ENCODE results near the gene MAFG. TPM values are rescaled to one million over a fixed set of nuclear protein-coding genes. Genes with fewer than 3 reads are reported as not detected.
"Not testable (repeated sequence)": the region's sequence is repeated elsewhere in the genome, so short reads cannot be mapped to it uniquely, and the experiment has no call there.

The MAFG gene
- total RNA-seq, 6 experiments from 2014 or later: 7.4 to 12.9 (median 9.2) TPM

DNA sequence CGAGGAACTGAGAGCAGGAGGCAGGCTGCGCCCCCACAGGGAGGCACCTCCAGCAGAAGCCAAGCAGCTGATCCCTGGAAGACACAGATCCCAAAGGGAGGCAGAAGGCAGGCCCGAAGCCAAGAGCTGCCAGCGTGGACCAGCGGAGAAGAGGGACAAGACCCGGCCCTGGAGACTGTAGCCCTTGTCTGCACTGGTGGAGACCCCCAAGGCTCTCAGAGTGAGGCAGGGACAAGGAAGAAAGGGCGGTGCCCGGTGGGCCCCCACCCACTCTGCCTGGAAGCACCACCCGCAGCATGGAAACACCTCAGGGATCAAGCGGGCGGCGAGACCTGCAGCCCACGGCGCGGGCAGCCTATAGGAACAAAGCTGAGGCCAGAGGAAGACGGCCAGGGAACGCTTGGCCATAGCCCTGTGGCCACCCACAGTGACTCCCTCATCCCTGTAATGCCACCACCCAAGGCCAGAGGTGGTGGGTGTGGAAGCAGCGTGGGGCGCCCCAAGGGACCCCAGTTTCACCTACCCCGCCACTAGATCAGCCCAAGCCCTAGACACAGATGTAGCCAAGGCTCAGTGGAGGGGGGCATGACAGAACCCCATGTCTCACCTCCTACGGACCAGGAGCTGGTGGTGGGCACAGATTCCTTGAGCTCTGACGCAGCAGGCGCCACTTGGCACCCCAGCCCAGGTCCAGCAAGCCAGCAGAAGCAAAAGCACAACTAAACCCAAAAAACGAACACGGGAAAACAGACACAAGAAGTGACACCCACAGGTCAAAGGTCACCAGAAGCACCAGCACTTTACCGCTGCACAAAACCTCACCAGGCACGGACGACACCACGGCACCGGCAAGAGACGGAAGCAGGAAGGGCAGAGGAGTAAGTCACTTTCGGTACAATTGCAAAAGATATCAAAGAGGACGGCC is 6.7 kb downstream of the MAFG start:
- intact Hi-C loops (cut with DNase I): no loop called here
- Histone ChIP-seq H3K36me3 (peaks cover 0 to 10% (median 4%) of the 10 kb centered on the region in 4 donors), H3K27ac (peak overlapping the region in 1 of 3 donors; percentile 53), H3K4me1 (peaks cover 0 to 75% (median 35%) of the 10 kb centered on the region in 4 donors), H3K9me3 (no peaks in the 10 kb centered on the region), H3K4me3 (peak overlapping the region in 1 of 3 donors; percentile 57), H3K27me3 (no peaks in the 10 kb centered on the region)
- TF ChIP-seq POLR2A (IDR thresholded peaks at IDR 0.05) (no peak), CTCF (IDR thresholded peaks at IDR 0.05) (no peak)
- no peak for DNase-seq
- peak in 1 of 4 donors; percentile 3 for ATAC-seq
- WGBS (ENCODE audit: insufficient coverage, low coverage, low lambda C conversion rate, missing lambda C conversion rate): 31% methylated on average over 15 of the region's 33 CpGs

DNA sequence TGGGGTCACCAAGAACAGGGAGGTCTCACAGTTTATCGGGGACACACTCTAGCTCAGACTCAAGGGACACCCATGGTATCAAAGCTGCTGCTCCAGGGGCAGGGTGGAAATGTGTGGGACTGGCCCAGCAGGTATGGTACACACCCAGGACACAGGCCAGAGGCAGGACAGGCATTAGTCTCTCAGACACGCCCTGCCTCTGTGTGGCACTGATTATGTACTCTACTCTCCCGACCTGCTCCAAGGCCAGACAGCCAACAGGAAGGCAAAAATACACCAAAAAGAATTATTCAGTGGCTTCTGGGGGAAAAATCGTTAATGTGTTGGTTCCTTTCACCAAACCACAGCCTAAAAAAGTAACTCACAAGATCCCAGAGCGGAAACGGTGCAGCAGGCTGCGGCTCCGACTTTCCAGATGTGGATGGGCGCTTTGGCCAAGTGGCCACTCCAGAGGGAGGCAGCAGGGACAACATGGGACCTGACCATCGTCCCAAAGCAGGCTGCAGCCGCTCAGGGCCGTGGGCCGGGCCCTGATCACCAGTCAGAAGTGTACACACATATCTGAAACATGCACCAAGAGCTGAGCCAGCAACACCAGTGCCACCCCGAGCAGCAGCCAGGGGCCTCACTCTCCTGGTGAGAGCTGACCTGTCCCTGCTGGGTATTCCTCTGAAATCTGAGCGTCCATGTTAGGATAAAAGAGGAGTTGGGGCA is 8.5 kb downstream of the MAFG start:
- H3K36me3 ChIP-seq: peaks cover 0 to 24% (median 12%) of the 10 kb centered on the region in 4 donors
- intact Hi-C loops (cut with DNase I): no loop called here
- H3K4me3 ChIP-seq: no peak overlapping the region
- no peak overlapping the region for H3K27ac ChIP-seq
- no peaks in the 10 kb centered on the region for H3K27me3 ChIP-seq
- no peak for TF ChIP-seq CTCF (IDR thresholded peaks at IDR 0.05)
- TF ChIP-seq POLR2A (IDR thresholded peaks at IDR 0.05): no peak
- DNase-seq (no peak), ATAC-seq (peak in 1 of 4 donors; percentile 7)
- peaks cover 0 to 57% (median 24%) of the 10 kb centered on the region in 4 donors for H3K4me1 ChIP-seq
- 77% methylated on average over 8 of the region's 15 CpGs for WGBS (ENCODE audit: insufficient coverage, low coverage, low lambda C conversion rate, missing lambda C conversion rate)
- H3K9me3 ChIP-seq: no peaks in the 10 kb centered on the region

- WGBS (ENCODE audit: insufficient coverage, low coverage, low lambda C conversion rate, missing lambda C conversion rate): 12% methylated on average over 7 of the region's 9 CpGs
- H3K9me3 ChIP-seq; H3K27me3 ChIP-seq; intact Hi-C loops (cut with DNase I); DNase-seq: not testable (repeated sequence)
- H3K27ac ChIP-seq: peak overlapping the region in 2 of 3 donors; percentile 44 to 60
- peak overlapping the region in 2 of 3 donors; percentile 83 to 89 for H3K4me3 ChIP-seq
- H3K36me3 ChIP-seq: peaks cover 0 to 31% (median 16%) of the 10 kb centered on the region in 4 donors
- peak; percentile 9 to 46 (median 28) for ATAC-seq
- peaks cover 0 to 51% (median 24%) of the 10 kb centered on the region in 4 donors for H3K4me1 ChIP-seq
Measured at GRCh38 chr17:81918333-81918669, 9.2 kb downstream of the MAFG start.

- peaks cover 0 to 49% (median 20%) of the 10 kb centered on the region in 4 donors for H3K4me1 ChIP-seq
- peak within 1 kb of the TSS in 2 of 3 donors; percentile 44 to 60 for H3K27ac ChIP-seq
- peak; percentile 81 to 86 (median 85) for DNase-seq
- H3K36me3 ChIP-seq: peaks cover 0 to 36% (median 17%) of the 10 kb centered on the region in 4 donors
- intact Hi-C loops (cut with DNase I): no loop called here
- 2% methylated on average over 38 of the region's 94 CpGs for WGBS (ENCODE audit: insufficient coverage, low coverage, low lambda C conversion rate, missing lambda C conversion rate)
- no peaks in the 10 kb centered on the region for H3K27me3 ChIP-seq
- H3K4me3 ChIP-seq: peak within 1 kb of the TSS; percentile 83 to 89 (median 87)
- ATAC-seq: peak; percentile 68 to 83 (median 74)
- TF ChIP-seq CTCF (IDR thresholded peaks at IDR 0.05) (no peak), POLR2A (IDR thresholded peaks at IDR 0.05) (peak; percentile 64)
- no peaks in the 10 kb centered on the region for H3K9me3 ChIP-seq
Measured at GRCh38 chr17:81917565-81918332, 9.8 kb downstream of the MAFG start, which contains the start of gene SIRT7. SIRT7 (minus strand) TSS chr17:81918176; CDS start chr17:81918131, 45 bp downstream.
